Epithelial cell of esophagus (primary cell): ENCODE results near the gene TFF2.

ENCODE experiments used
- DNase-seq: peaks from one replicate; pipeline ENCODE4 v3.0.0; 2010; ENCODE audit warnings: low read depth
- H3K4me3 ChIP-seq: 2 replicates; pipeline ENCODE4 v1.5.1; 2011; ENCODE audit warnings: mild to moderate bottlenecking, low read length, control low read depth
- CTCF ChIP-seq: IDR thresholded peaks from 2 replicates; pipeline ENCODE4 v1.5.1; 2011; ENCODE audit warnings: low read depth, mild to moderate bottlenecking, low read length, control low read depth, inconsistent platforms; ENCODE audit not compliant: insufficient read depth; ENCODE audit errors: missing control alignments

The TFF2 gene

GRCh38 chr21:42341776-42342542 is 8.8 kb downstream of the TFF2 start:
- no peak for TF ChIP-seq CTCF
- H3K4me3 ChIP-seq: no peak overlapping the region
- no peak for DNase-seq

DNA sequence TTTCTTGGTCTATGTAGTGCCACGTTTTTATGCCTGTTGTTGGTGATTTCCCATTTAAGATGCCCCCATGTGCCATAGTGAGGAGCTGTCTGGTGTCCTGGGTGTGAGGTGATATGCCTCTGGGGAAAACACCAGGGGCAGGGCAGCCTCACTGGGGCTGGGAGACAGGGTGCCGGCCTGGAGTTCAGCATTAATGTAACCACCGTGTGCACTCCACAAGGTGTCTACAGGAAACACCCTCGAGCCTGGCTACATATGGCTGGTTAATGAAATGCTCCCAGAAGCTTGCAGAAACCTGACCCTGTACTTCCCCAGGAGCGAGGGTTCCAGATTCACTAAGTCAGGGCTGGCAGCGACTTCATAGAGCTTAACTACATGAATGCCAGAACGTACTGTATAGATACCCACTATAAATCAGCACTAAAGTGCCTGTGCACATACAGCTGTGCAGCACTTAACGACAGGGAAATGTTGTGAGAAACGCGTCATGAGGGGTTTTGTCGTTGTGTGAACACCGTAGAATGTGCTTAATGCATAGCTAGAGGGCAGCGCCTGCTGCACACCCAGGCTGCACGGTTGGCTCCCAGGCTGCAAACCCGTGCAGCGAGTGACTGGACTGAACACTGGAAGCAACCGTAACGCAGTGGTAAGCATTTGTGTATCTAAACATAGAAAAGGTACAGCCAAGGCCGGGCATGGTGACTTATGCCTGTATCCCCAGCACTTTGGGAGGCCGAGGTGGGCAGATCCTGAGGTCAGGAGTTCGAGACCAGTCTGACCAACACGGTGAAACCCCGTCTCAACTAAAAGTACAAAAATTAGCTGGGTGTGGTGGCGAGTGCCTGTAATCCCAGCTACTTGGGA is 10.4 kb downstream of the TFF2 start:
- DNase-seq: no peak
- H3K4me3 ChIP-seq: no peak overlapping the region
- no peak for TF ChIP-seq CTCF

GRCh38 chr21:42338729-42339715 is 11.8 kb downstream of the TFF2 start:
- TF ChIP-seq CTCF: no peak
- no peak overlapping the region for H3K4me3 ChIP-seq
- DNase-seq: no peak

GRCh38 chr21:42337830-42338728 is 12.7 kb downstream of the TFF2 start:
- no peak overlapping the region for H3K4me3 ChIP-seq
- TF ChIP-seq CTCF: peak; percentile 87
- DNase-seq: peak; percentile 84

DNA sequence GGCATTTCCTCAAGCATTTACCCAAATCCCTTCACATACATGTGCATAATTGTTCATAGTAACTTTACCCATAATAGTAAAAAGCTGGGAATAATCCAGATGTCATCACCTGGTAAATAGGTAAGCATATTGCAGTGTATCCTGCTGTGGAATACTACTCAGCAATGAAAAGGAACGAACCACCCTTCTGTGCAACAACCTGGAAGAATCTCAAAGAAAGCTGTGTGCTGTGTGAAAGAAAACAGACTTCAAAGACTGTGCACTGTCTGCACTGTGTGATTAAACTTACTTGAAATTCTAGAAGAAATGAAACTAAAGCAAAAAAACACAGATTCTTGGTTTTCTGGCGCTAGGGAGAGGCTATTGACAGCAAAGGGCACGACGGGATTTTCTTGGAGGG is 13.5 kb downstream of the TFF2 start:
- TF ChIP-seq CTCF: no peak
- no peak for DNase-seq
- no peak overlapping the region for H3K4me3 ChIP-seq
